Endothelial cell (in vitro differentiated cells): ENCODE data around the gene SGSM1. TPM values are rescaled to one million over a fixed set of nuclear protein-coding genes. Genes with fewer than 3 reads are reported as not detected.

Source experiments
- DNase-seq: peaks from one replicate; pipeline ENCODE4 v3.0.0; 2021; ENCODE audit warnings: low spot score
- H3K27ac Mint-ChIP-seq: one replicate; pipeline ENCODE4 v1.8.0; 2021; ENCODE audit warnings: mixed read lengths, inconsistent platforms; ENCODE audit not compliant: unreplicated experiment
- H3K27me3 Mint-ChIP-seq: one replicate; pipeline ENCODE4 v1.8.0; 2021; ENCODE audit warnings: mild to moderate bottlenecking, moderate library complexity, mixed read lengths, inconsistent platforms; ENCODE audit not compliant: unreplicated experiment
- H3K36me3 Mint-ChIP-seq: one replicate; pipeline ENCODE4 v1.8.0; 2021; ENCODE audit warnings: mild to moderate bottlenecking, low read depth, mixed read lengths, inconsistent platforms; ENCODE audit not compliant: unreplicated experiment
- H3K4me1 Mint-ChIP-seq: one replicate; pipeline ENCODE4 v1.8.0; 2021; ENCODE audit warnings: mild to moderate bottlenecking, mixed read lengths, inconsistent platforms; ENCODE audit not compliant: unreplicated experiment
- H3K4me3 Mint-ChIP-seq: one replicate; pipeline ENCODE4 v1.8.0; 2021; ENCODE audit warnings: mild to moderate bottlenecking, mixed read lengths, inconsistent platforms; ENCODE audit not compliant: unreplicated experiment
- H3K9me3 Mint-ChIP-seq: one replicate; pipeline ENCODE4 v1.8.0; 2021; ENCODE audit warnings: mixed read lengths, inconsistent platforms; ENCODE audit not compliant: unreplicated experiment
- CTCF ChIP-seq: fragments of 200-600 bp; sonication (generic); IDR thresholded peaks from one replicate; pipeline ENCODE4 v1.5.0; 2021; ENCODE audit warnings: antibody characterized with exemption; ENCODE audit not compliant: unreplicated experiment
- total RNA-seq: library from RNA; stranded (reverse); fragmentation: NEBNext Ultra II Directional; extraction: Animal tissue kit (Norgen Biotek cat#: 25700); gene quantifications from one replicate; pipeline ENCODE4 v1.2.1, GENCODE V29; 2021; ENCODE audit not compliant: unreplicated experiment

The SGSM1 gene
- total RNA-seq, 1 donor from 2014 or later, result 2.4 TPM

DNA sequence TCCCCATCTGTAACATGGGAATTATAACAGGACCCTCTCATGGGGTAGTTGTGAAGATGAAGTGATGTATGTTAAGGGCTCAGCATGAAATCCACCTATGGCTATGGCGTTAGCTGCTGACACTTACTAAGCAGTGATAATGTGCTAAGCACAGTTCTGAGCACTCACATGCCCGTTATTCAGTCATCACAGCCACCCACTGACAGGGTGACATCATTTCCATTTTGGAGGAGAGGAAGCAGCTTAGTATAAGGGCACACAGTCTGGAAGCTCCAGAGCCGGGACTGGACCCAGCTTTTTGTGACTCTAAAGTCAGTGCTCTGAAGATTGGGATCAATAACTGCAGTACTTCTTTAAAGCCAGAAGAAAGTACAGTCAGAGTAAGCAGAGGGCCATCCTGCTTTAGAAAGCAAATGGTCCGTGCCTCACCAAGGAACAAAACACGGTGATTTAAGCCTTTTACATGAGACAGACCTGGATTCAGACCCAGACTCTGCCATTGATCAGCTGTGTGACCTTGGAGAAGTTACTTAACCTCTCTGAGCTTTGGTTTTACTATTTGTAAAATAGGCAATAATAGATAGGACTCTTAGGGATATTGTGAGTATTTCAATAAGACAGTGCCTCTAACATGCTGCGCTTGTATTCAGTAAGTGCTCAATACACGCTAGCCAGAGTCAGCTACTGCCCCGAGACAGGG is 61.5 kb downstream of the SGSM1 start:
- TF ChIP-seq CTCF, result no peak
- no peak overlapping the region for H3K4me3 Mint-ChIP-seq
- DNase-seq, result no peak
- H3K4me1 Mint-ChIP-seq, result no peaks in the 10 kb centered on the region
- no peaks in the 10 kb centered on the region for H3K9me3 Mint-ChIP-seq
- no peak overlapping the region for H3K27ac Mint-ChIP-seq
- peaks cover 8% of the 10 kb centered on the region for H3K36me3 Mint-ChIP-seq
- H3K27me3 Mint-ChIP-seq, result peaks cover 6% of the 10 kb centered on the region

DNA sequence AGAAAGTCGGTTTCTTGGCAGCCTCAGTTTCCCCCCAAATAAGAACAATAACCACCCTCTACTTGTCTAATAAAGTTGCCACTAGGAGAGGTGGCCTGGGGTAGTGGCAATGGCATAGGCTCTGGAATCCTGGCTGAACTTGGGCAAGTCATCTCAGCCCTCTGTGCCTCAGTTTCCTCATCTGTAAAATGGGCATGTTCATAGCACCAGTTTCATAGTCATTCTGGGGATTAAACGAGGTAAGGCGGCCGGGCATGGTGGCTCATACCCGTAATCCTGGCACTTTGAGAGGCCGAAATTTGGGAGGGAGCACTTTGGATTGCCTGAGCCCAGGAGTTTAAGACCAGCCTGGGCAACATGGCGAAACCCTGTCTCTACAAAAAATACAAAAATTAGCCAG is 63.0 kb downstream of the SGSM1 start:
- Mint-ChIP-seq H3K27me3 (peaks cover 4% of the 10 kb centered on the region), H3K4me1 (no peaks in the 10 kb centered on the region), H3K9me3 (no peaks in the 10 kb centered on the region), H3K27ac (no peak overlapping the region), H3K4me3 (no peak overlapping the region), H3K36me3 (peaks cover 8% of the 10 kb centered on the region)
- no peak for TF ChIP-seq CTCF
- no peak for DNase-seq

DNA sequence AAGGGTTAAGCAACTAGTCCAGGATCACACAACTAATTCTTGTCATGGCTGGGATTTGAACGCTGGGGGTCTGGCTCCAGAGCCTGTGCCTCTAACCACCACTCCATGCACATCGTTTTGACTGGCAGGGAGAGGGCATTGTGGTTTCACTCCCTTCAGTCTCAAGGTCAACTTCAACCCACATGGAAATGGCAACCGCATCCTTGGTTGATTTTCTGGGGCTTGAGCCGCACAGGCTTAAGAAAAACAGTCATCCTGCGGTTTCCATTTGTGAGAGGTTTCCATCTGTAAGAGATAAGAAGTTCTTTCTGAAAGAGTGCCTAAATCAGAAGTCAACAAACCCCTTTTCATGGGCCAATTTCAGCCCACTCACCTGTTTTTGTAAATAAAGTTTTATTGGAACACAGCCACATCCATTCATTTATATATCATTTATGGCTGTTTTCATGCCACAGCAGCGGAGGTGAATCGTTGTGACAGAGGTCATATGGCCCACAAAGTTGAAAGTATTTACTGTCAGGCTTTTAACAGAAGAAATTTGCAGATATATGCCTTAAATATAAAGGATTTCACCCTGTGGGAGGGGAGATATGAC is 65.7 kb downstream of the SGSM1 start:
- no peaks in the 10 kb centered on the region for H3K36me3 Mint-ChIP-seq
- peaks cover 3% of the 10 kb centered on the region for H3K27me3 Mint-ChIP-seq
- no peaks in the 10 kb centered on the region for H3K4me1 Mint-ChIP-seq

GRCh38 chr22:24873226-24873625 is 67.2 kb downstream of the SGSM1 start:
- no peaks in the 10 kb centered on the region for H3K9me3 Mint-ChIP-seq
- H3K27me3 Mint-ChIP-seq, result peaks cover 2% of the 10 kb centered on the region
- H3K36me3 Mint-ChIP-seq, result no peaks in the 10 kb centered on the region
- H3K4me1 Mint-ChIP-seq, result no peaks in the 10 kb centered on the region
- no peak for TF ChIP-seq CTCF
- H3K4me3 Mint-ChIP-seq, result no peak overlapping the region
- H3K27ac Mint-ChIP-seq, result no peak overlapping the region
- DNase-seq, result no peak

More for the DNA sequence above, 65.7 kb downstream of the SGSM1 start:
- Mint-ChIP-seq H3K27ac (no peak overlapping the region), H3K4me3 (no peak overlapping the region), H3K9me3 (no peaks in the 10 kb centered on the region)
- no peak for TF ChIP-seq CTCF
- no peak for DNase-seq

GRCh38 chr22:24875862-24876506 is 70.0 kb downstream of the SGSM1 start:
- no peak for TF ChIP-seq CTCF
- H3K27me3 Mint-ChIP-seq, result peaks cover 2% of the 10 kb centered on the region
- no peaks in the 10 kb centered on the region for H3K9me3 Mint-ChIP-seq
- H3K4me1 Mint-ChIP-seq, result no peaks in the 10 kb centered on the region
- H3K27ac Mint-ChIP-seq, result no peak overlapping the region
- DNase-seq, result peak; percentile 71
- no peaks in the 10 kb centered on the region for H3K36me3 Mint-ChIP-seq
- H3K4me3 Mint-ChIP-seq, result no peak overlapping the region
